ENCODE measurements around the gene TAF5. TPM values are rescaled to one million over a fixed set of nuclear protein-coding genes. Genes with fewer than 3 reads are reported as not detected.

The TAF5 gene
- total RNA-seq = 10 to 100 TPM; 26.3 to 29.1 TPM
- 19.7 TPM for polyA plus RNA-seq (ENCODE audit: insufficient read depth, low read depth, low replicate concordance)
- long read RNA-seq, donor 1, partial matches to known transcripts = 0 of 4 reads
- long read RNA-seq, donor 1, other reads (novel, unspliced or antisense) = 0 of 4 reads
- long read RNA-seq, donor 2, partial matches to known transcripts = 14 of 17 reads
- long read RNA-seq, donor 2, other reads (novel, unspliced or antisense) = 0 of 17 reads

- peak; percentile 50 for TF ChIP-seq POLR2A (IDR thresholded peaks at IDR 0.05)
- TF ChIP-seq, protein P1, sequence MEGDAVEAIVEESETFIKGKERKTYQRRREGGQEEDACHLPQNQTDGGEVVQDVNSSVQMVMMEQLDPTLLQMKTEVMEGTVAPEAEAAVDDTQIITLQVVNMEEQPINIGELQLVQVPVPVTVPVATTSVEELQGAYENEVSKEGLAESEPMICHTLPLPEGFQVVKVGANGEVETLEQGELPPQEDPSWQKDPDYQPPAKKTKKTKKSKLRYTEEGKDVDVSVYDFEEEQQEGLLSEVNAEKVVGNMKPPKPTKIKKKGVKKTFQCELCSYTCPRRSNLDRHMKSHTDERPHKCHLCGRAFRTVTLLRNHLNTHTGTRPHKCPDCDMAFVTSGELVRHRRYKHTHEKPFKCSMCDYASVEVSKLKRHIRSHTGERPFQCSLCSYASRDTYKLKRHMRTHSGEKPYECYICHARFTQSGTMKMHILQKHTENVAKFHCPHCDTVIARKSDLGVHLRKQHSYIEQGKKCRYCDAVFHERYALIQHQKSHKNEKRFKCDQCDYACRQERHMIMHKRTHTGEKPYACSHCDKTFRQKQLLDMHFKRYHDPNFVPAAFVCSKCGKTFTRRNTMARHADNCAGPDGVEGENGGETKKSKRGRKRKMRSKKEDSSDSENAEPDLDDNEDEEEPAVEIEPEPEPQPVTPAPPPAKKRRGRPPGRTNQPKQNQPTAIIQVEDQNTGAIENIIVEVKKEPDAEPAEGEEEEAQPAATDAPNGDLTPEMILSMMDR (IDR thresholded peaks at IDR 0.05) = peak in 1 of 3 experiments; percentile 10
- Histone ChIP-seq H3K27ac (peak within 1 kb of the TSS; percentile 90 to 92), H3K36me3 (ENCODE audit: low read depth, missing control alignments) (no peaks in the 10 kb centered on the region), H3K4me1 (no peaks in the 10 kb centered on the region), H3K9me3 (no peaks in the 10 kb centered on the region), H3K4me3 (peak within 1 kb of the TSS; percentile 87 to 91), H3K27me3 (no peaks in the 10 kb centered on the region)
- DNase-seq = peak; percentile 96
- intact Hi-C loops (cut with DNase I; ENCODE audit: low total_unique reads) = no loop called here
- WGBS, 2 donors = 1% methylated on average over 16 to 80 of the region's 81 CpGs
Measured at GRCh38 chr10:103367782-103368518, at the start of gene TAF5. Gene TAF5 (plus strand): TSS chr10:103367976. CDS start chr10:103367990, 14 bp downstream.

- DNase-seq = no peak
- no peaks in the 10 kb centered on the region for H3K4me1 ChIP-seq
- H3K27ac ChIP-seq = no peak overlapping the region
- no peaks in the 10 kb centered on the region for H3K36me3 ChIP-seq (ENCODE audit: low read depth, missing control alignments)
- intact Hi-C loops (cut with DNase I; ENCODE audit: low total_unique reads) = no loop called here
- WGBS, 2 donors = 88 to 92% methylated on average over 7 of the region's 7 CpGs
- H3K27me3 ChIP-seq = no peaks in the 10 kb centered on the region
- no peaks in the 10 kb centered on the region for H3K9me3 ChIP-seq
- H3K4me3 ChIP-seq = no peak overlapping the region
- TF ChIP-seq POLR2A (IDR thresholded peaks at IDR 0.05) = no peak
- TF ChIP-seq, protein P1 (IDR thresholded peaks at IDR 0.05) = no peak
Measured at GRCh38 chr10:103327906-103328305, 39.9 kb upstream of the TAF5 start.

DNA sequence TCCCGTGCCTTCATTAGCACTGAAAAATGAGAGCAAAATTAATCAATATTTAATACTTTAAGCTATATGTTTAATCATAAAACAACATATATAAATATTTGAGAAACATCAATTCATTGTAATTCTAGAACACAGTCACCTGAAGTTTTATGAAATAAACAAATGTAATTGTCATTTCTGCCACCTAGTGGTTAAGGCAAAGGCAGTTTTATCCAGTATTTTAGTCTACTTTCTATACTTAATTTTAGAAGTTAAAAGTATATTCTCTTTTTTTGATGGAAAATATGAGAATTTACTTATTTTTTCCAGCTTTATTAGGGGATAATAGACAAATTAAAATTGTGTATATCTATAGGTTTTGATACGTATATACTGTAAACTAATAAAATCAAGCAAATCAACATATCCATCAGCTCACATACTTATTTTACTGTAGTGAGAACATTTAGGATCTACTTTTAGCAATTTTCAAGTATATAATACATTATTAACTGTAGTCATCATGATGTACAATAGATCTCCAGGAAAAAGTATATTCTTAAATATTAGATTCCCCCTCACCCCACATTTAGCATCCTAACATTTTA, 33.7 kb upstream of the TAF5 start:
- 88 to 89% methylated on average over 2 of the region's 2 CpGs for WGBS, 2 donors
- H3K9me3 ChIP-seq = no peaks in the 10 kb centered on the region
- H3K4me3 ChIP-seq = no peak overlapping the region
- H3K27me3 ChIP-seq = no peaks in the 10 kb centered on the region
- no peaks in the 10 kb centered on the region for H3K36me3 ChIP-seq (ENCODE audit: low read depth, missing control alignments)
- H3K4me1 ChIP-seq = no peaks in the 10 kb centered on the region
- DNase-seq = no peak
- no peak overlapping the region for H3K27ac ChIP-seq
- TF ChIP-seq, protein P1 (IDR thresholded peaks at IDR 0.05) = peak; percentile 11 to 78 (median 23)
- no peak for TF ChIP-seq POLR2A (IDR thresholded peaks at IDR 0.05)
- intact Hi-C loops (cut with DNase I; ENCODE audit: low total_unique reads) = no loop called here

DNA sequence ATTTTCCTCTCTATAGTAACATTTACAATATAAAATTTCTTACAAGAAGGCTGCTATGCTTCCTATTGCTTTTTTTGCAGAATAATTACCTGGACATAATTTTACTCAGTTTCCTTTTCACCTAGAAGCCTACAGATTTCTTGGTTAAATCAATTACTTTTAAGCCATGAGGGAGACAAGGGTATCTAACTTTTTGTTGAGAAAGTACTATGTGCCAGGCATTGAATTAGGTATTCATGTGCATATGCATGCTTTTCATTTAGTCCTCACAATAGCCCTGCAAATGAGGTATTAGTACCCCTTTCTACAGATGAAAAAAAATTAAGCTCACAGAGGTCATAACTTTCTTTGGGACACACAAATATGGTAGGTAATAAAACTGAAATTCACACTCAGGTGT, 33.2 kb upstream of the TAF5 start:
- Histone ChIP-seq H3K4me1 (no peaks in the 10 kb centered on the region), H3K27ac (no peak overlapping the region), H3K27me3 (no peaks in the 10 kb centered on the region), H3K4me3 (no peak overlapping the region), H3K36me3 (ENCODE audit: low read depth, missing control alignments) (no peaks in the 10 kb centered on the region), H3K9me3 (no peaks in the 10 kb centered on the region)
- no peak for TF ChIP-seq POLR2A (IDR thresholded peaks at IDR 0.05)
- TF ChIP-seq, protein P1 (IDR thresholded peaks at IDR 0.05) = no peak
- intact Hi-C loops (cut with DNase I; ENCODE audit: low total_unique reads) = no loop called here
- no peak for DNase-seq

All from testis (tissue), 5 donors.